ENCODE data around the gene HS3ST2.

- TF ChIP-seq SP1 (CRISPR knock-in tag; conservative IDR thresholded peaks at IDR 0.05) (no peak), CTCF (IDR thresholded peaks at IDR 0.05) (no peak), FOXP4 (CRISPR knock-in tag; IDR thresholded peaks at IDR 0.05) (no peak), TEAD4 (CRISPR knock-in tag; IDR thresholded peaks at IDR 0.05) (no peak), HMGXB4 (CRISPR knock-in tag; IDR thresholded peaks at IDR 0.05) (no peak), ZNF416 (CRISPR knock-in tag; IDR thresholded peaks at IDR 0.05) (no peak), ZNF263 (CRISPR knock-in tag; IDR thresholded peaks at IDR 0.05; ENCODE audit: low read depth) (no peak), MLX (CRISPR knock-in tag; IDR thresholded peaks at IDR 0.05) (no peak), ETV6 (CRISPR knock-in tag; IDR thresholded peaks at IDR 0.05) (no peak), ZNF396 (CRISPR knock-in tag; IDR thresholded peaks at IDR 0.05; ENCODE audit: borderline replicate concordance) (no peak), JUN (CRISPR knock-in tag; IDR thresholded peaks at IDR 0.05) (no peak), MAX (CRISPR knock-in tag; IDR thresholded peaks at IDR 0.05) (no peak), ELF4 (CRISPR knock-in tag; IDR thresholded peaks at IDR 0.05; ENCODE audit: low read depth) (no peak)
These were observed 124.7 kb downstream of the HS3ST2 start for GRCh38 chr16:22938647-22939046.
